A549 (cell line): ENCODE results near the gene CD82. TPM values are rescaled to one million over a fixed set of nuclear protein-coding genes. Genes with fewer than 3 reads are reported as not detected.

Source experiments
- ATAC-seq, 2 experiments: fragments of 200-7000 bp in 1 of 2; fragments of >200 bp in 1 of 2; cut with Nextera tagmentation in 1 of 2; cut with Tn5 transposase in 1 of 2; 3 replicates each; pipeline versions ENCODE4 v1.8.0 to v1.9.1; 2018 to 2020; ENCODE audit warnings: mild to moderate bottlenecking in 1 of 2, moderate library complexity in 1 of 2
- CTCF ChIA-PET: fragments of 300-600 bp; sonication (Branson Sonifier 250); formaldehyde crosslinking; extraction: SDS; loops from one replicate; lab custom pipeline; 2021; ENCODE audit warnings: antibody characterized with exemption, inconsistent platforms; lab: Yijun Ruan, JAX
- POLR2A ChIA-PET: fragments of 350-600 bp; formaldehyde crosslinking; extraction: SDS; loops from one replicate; lab custom pipeline; 2021; ENCODE audit warnings: antibody characterized with exemption, inconsistent platforms; lab: Yijun Ruan, JAX
- DNase-seq, 2 experiments: peaks; one replicate each; pipeline versions ENCODE4 v3.0.0 to v3.0.0-alpha.2; 2011 to 2016; ENCODE audit warnings: low read depth in 1 of 2, low spot score in 1 of 2
- FAIRE-seq: peaks from 2 replicates; lab custom pipeline; 2011; peaks lifted over from hg19 to GRCh38; lab: Jason Lieb, UNC
- H3K27ac ChIP-seq, 2 experiments: fragments of >200 bp; sonication (Bioruptor Twin); formaldehyde crosslinking; 3 replicates each; pipeline ENCODE4 v1.5.1; 2016 to 2017
- H3K4me1 ChIP-seq: fragments of >200 bp; sonication (Bioruptor Twin); formaldehyde crosslinking; 3 replicates; pipeline ENCODE4 v1.6.1; 2016
- H3K4me2 ChIP-seq: fragments of >200 bp; sonication (Bioruptor Twin); formaldehyde crosslinking; 3 replicates; pipeline ENCODE4 v1.6.1; 2016
- H3K4me3 ChIP-seq: fragments of >200 bp; sonication (Bioruptor Twin); formaldehyde crosslinking; 3 replicates; pipeline ENCODE4 v1.5.1; 2016
- H3K9me3 ChIP-seq: fragments of >200 bp; sonication (Bioruptor Twin); formaldehyde crosslinking; 3 replicates; pipeline ENCODE4 v1.6.1; 2016
- ATOH8 ChIP-seq: fragments of 250-450 bp; sonication (Bioruptor Pico); IDR thresholded peaks from 2 replicates; pipeline ENCODE4 v1.5.0; 2020; ENCODE audit warnings: low read depth, mild to moderate bottlenecking, moderate library complexity
- BCL3 ChIP-seq: fragments of >200 bp; sonication (Bioruptor Twin); formaldehyde crosslinking; IDR thresholded peaks from 3 replicates; pipeline ENCODE4 v1.6.1; 2016
- BHLHE40 ChIP-seq: IDR thresholded peaks from 2 replicates; pipeline ENCODE4 v1.6.1; 2012; ENCODE audit warnings: low read depth, low read length, inconsistent platforms
- CBX2 ChIP-seq: fragments of 200-600 bp; sonication (generic); IDR thresholded peaks from 2 replicates; pipeline ENCODE4 v1.6.1; 2016; ENCODE audit warnings: low read depth, mild to moderate bottlenecking, borderline replicate concordance
- CBX8 ChIP-seq: fragments of 200-600 bp; sonication (generic); IDR thresholded peaks from 2 replicates; pipeline ENCODE4 v1.6.1; 2016
- CHD4 ChIP-seq: fragments of 200-600 bp; sonication (generic); IDR thresholded peaks from 2 replicates; pipeline ENCODE4 v1.6.1; 2016; ENCODE audit warnings: antibody characterized with exemption, mild to moderate bottlenecking, borderline replicate concordance
- EHF ChIP-seq: fragments of 250-450 bp; sonication (Bioruptor Pico); IDR thresholded peaks from 2 replicates; pipeline ENCODE4 v1.5.0; 2020; ENCODE audit warnings: mild to moderate bottlenecking
- ESRRA ChIP-seq: fragments of 150-350 bp; IDR thresholded peaks from 2 replicates; pipeline ENCODE4 v1.6.1; 2014; ENCODE audit warnings: mild to moderate bottlenecking, low read length, borderline replicate concordance
- HDAC2 ChIP-seq: fragments of 200-600 bp; sonication (generic); IDR thresholded peaks from 2 replicates; pipeline ENCODE4 v1.6.1; 2016
- HOXA7 ChIP-seq: fragments of 250-450 bp; sonication (Bioruptor Pico); IDR thresholded peaks from 2 replicates; pipeline ENCODE4 v1.5.0; 2020; ENCODE audit warnings: mild to moderate bottlenecking, moderate library complexity
- HOXB5 ChIP-seq: fragments of 250-450 bp; sonication (Bioruptor Pico); IDR thresholded peaks from 2 replicates; pipeline ENCODE4 v1.5.0; 2020; ENCODE audit warnings: mild to moderate bottlenecking, moderate library complexity
- JUNB ChIP-seq: fragments of >200 bp; sonication (Bioruptor Twin); formaldehyde crosslinking; IDR thresholded peaks from 2 replicates; pipeline ENCODE4 v1.6.1; 2016
- KDM5A ChIP-seq: fragments of 200-600 bp; sonication (generic); IDR thresholded peaks from 2 replicates; pipeline ENCODE4 v1.6.1; 2016; ENCODE audit warnings: antibody characterized with exemption, mild to moderate bottlenecking
- MAX ChIP-seq: IDR thresholded peaks from 2 replicates; pipeline ENCODE4 v1.6.1; 2012
- MYC ChIP-seq: IDR thresholded peaks from 2 replicates; pipeline ENCODE4 v1.6.1; 2012; ENCODE audit warnings: mild to moderate bottlenecking, inconsistent platforms, low read length, improper control_type of control experiment, borderline replicate concordance
- NFE2L2 ChIP-seq: fragments of 150-350 bp; conservative IDR thresholded peaks from 2 replicates; pipeline ENCODE4 v1.6.1; 2014; ENCODE audit warnings: low read length
- PBX3 ChIP-seq: IDR thresholded peaks from 2 replicates; pipeline ENCODE4 v1.6.1; 2012
- POLR2AphosphoS2 ChIP-seq: conservative IDR thresholded peaks from 2 replicates; pipeline ENCODE4 v1.6.1; 2012; ENCODE audit warnings: low read length, improper control_type of control experiment, inconsistent platforms
- RARB ChIP-seq: fragments of 250-450 bp; sonication (Bioruptor Pico); IDR thresholded peaks from 2 replicates; pipeline ENCODE4 v1.8.0; 2021; ENCODE audit warnings: mild to moderate bottlenecking, moderate library complexity
- RCOR1 ChIP-seq: fragments of 150-350 bp; IDR thresholded peaks from 2 replicates; pipeline ENCODE4 v1.6.1; 2014; ENCODE audit warnings: antibody characterized with exemption, low read length, low read depth
- TFCP2L1 ChIP-seq: fragments of 250-450 bp; sonication (Bioruptor Pico); IDR thresholded peaks from 2 replicates; pipeline ENCODE4 v1.5.0; 2021; ENCODE audit warnings: mild to moderate bottlenecking
- TP53 ChIP-seq: fragments of 250-450 bp; sonication (Bioruptor Pico); IDR thresholded peaks from 2 replicates; pipeline ENCODE4 v1.5.0; 2021; ENCODE audit warnings: mild to moderate bottlenecking, moderate library complexity
- USF2 ChIP-seq: fragments of 450-650 bp; IDR thresholded peaks from 2 replicates; pipeline ENCODE4 v1.6.1; 2014; ENCODE audit warnings: antibody characterized with exemption
- ZC3H11A ChIP-seq: fragments of 450-650 bp; IDR thresholded peaks from 2 replicates; pipeline ENCODE4 v1.6.1; 2014; ENCODE audit warnings: antibody characterized with exemption, mild to moderate bottlenecking
- ZFP36 ChIP-seq: fragments of 450-650 bp; IDR thresholded peaks from 2 replicates; pipeline ENCODE4 v1.6.1; 2014; ENCODE audit warnings: borderline replicate concordance; ENCODE audit not compliant: partially characterized antibody
- WGBS: methylation state at CpG from one replicate; pipeline ENCODE4 v1.1.6; 2017; ENCODE audit errors: missing lambda C conversion rate; 5-methylcytosine and 5-hydroxymethylcytosine counted together
- polyA plus RNA-seq, 4 experiments: library from polyadenylated mRNA; depleted of rRNA in 3 of 4; stranded (reverse); fragments of >200 nt; fragmentation: RNase III in 1 of 4; extraction: RNeasy Plus Mini Kit Qiagen cat#74134 plus additional on column Dnase treatment in 1 of 4; gene quantifications; 2 replicates in 3 of 4; 3 replicates in 1 of 4; pipeline ENCODE4 v1.2.3, GENCODE V29; 2011 to 2017

The CD82 gene
- polyA plus RNA-seq, 2 of the 4 experiments (the other 2 are of a cell fraction), result 2.8 to 3.2 TPM

- Histone ChIP-seq H3K4me1 (peaks cover 4% of the 10 kb centered on the region; the same call in 2 of the 3 replicates), H3K4me2 (no peak overlapping the region), H3K27ac (no peak overlapping the region), H3K4me3 (no peak overlapping the region), H3K9me3 (no peaks in the 10 kb centered on the region)
- WGBS, result 36% methylated on average over 16 of the region's 16 CpGs
- TF ChIP-seq PBX3 (no peak), TFCP2L1 (CRISPR knock-in tag) (no peak), CBX2 (no peak), CBX8 (no peak), ZFP36 (no peak), MYC (no peak), KDM5A (no peak), ESRRA (no peak)
- ChIA-PET POLR2A (no interaction called here), CTCF (interaction anchor here (0.5 to 11.0 kb wide), 15 partner anchors 10 to 442 kb away, joined by 3 to 152 read pairs (median 4); partner anchors contain the start of gene EXT2)
- no peak for DNase-seq
- no peak for ATAC-seq
- FAIRE-seq, result no peak
Observed at GRCh38 chr11:44535191-44535980, 30.1 kb upstream of the CD82 start.

- Histone ChIP-seq H3K4me3 (no peak overlapping the region), H3K4me1 (no peaks in the 10 kb centered on the region), H3K9me3 (no peaks in the 10 kb centered on the region), H3K27ac (no peak overlapping the region)
- ChIA-PET POLR2A (no interaction called here), CTCF (interaction anchor here (0.9 to 11.0 kb wide), 19 partner anchors 8 to 442 kb away, joined by 3 to 152 read pairs (median 4); partner anchors contain the start of gene EXT2)
- FAIRE-seq (no peak), DNase-seq (no peak)
- WGBS, result 82% methylated on average over 15 of the region's 20 CpGs
- no peak for TF ChIP-seq ESRRA
- no peak for TF ChIP-seq ATOH8 (CRISPR knock-in tag)
- no peak for TF ChIP-seq NFE2L2
- TF ChIP-seq HDAC2, result no peak
- TF ChIP-seq POLR2AphosphoS2, result no peak
- TF ChIP-seq CBX2, result no peak
- TF ChIP-seq USF2, result no peak
- TF ChIP-seq, all 56 proteins: peak for 0
- H3K4me2 ChIP-seq, result no peak overlapping the region
- ATAC-seq, result no peak
Observed at GRCh38 chr11:44536788-44537516, 28.5 kb upstream of the CD82 start.

GRCh38 chr11:44537679-44538078 lies 27.8 kb upstream of the CD82 start:
- Histone ChIP-seq H3K27ac (no peak overlapping the region), H3K4me1 (no peaks in the 10 kb centered on the region), H3K4me2 (no peak overlapping the region), H3K4me3 (no peak overlapping the region), H3K9me3 (no peaks in the 10 kb centered on the region)
- ChIA-PET POLR2A (no interaction called here), CTCF (interaction anchor here (0.6 to 11.0 kb wide), 20 partner anchors 8 to 443 kb away, joined by 3 to 152 read pairs (median 4); partner anchors contain the start of gene EXT2)
- ATAC-seq (peak in 1 of 2 experiments; percentile 23; a peak in 2 of 6 replicates), FAIRE-seq (no peak), DNase-seq (no peak)
- WGBS, result 86% methylated on average over 9 of the region's 9 CpGs
- TF ChIP-seq TFCP2L1 (CRISPR knock-in tag) (no peak), ZC3H11A (no peak), PBX3 (no peak), BCL3 (no peak), RCOR1 (no peak), MAX (no peak), JUNB (no peak), HOXA7 (CRISPR knock-in tag) (no peak), BHLHE40 (no peak), RARB (CRISPR knock-in tag) (no peak), HOXB5 (CRISPR knock-in tag) (no peak), EHF (CRISPR knock-in tag) (no peak), KDM5A (no peak), CHD4 (no peak), ATOH8 (CRISPR knock-in tag) (no peak), NFE2L2 (no peak), TP53 (CRISPR knock-in tag) (no peak)
